ENCODE results near the gene ASIC3.

Gene ASIC3

GRCh38 chr7:151057989-151058780 is 9.9 kb downstream of the ASIC3 start:
- DNase-seq: peak; percentile 98

GRCh38 chr7:151058781-151059366 is 10.5 kb downstream of the ASIC3 start:
- DNase-seq: no peak

DNA sequence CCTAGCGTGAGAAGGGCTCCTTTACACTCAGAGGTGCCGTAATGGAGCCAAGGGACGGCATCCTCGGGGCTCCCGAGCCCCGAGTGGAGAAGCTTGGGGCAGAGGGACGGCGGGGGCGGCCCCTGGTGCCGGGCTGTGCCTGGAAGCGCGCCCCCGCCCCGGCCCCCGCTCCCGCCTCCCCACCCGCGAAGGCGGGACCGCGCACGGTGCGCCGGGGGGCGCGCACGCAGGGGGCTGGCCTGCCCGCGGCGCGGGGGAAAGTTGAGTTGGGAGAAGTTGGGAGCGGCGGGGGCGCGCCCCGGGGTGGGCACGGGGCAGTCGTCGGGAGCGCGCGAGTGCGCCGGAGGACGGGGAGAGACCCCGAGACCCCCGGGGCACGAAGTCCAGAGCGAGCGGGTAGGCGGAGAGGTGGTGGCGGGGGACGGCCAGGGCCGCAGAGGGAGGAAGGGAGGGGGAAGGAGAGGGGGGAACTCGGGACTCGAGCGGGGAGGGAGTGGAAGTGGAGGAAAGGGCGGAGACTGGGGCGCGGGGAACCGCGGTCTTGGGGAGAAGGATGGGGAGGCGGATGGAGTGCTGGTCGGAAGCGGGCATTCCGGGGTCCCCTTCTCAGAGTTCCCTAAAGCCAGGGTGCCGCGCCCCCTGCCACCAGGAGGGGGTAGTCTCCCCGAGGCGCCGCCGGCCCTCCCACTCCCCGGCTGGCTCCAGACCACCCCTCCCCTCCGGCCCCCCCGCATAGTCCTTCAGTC is 11.2 kb downstream of the ASIC3 start, which contains the start of gene SLC4A2:
Gene SLC4A2 (plus strand): TSS at position 223 of the 746 bp plus-strand sequence. CDS start 2,399 bp downstream, outside the sequence.
- peak; percentile 64 for DNase-seq

GRCh38 chr7:151060113-151060415 is 11.7 kb downstream of the ASIC3 start:
- no peak for DNase-seq

DNA sequence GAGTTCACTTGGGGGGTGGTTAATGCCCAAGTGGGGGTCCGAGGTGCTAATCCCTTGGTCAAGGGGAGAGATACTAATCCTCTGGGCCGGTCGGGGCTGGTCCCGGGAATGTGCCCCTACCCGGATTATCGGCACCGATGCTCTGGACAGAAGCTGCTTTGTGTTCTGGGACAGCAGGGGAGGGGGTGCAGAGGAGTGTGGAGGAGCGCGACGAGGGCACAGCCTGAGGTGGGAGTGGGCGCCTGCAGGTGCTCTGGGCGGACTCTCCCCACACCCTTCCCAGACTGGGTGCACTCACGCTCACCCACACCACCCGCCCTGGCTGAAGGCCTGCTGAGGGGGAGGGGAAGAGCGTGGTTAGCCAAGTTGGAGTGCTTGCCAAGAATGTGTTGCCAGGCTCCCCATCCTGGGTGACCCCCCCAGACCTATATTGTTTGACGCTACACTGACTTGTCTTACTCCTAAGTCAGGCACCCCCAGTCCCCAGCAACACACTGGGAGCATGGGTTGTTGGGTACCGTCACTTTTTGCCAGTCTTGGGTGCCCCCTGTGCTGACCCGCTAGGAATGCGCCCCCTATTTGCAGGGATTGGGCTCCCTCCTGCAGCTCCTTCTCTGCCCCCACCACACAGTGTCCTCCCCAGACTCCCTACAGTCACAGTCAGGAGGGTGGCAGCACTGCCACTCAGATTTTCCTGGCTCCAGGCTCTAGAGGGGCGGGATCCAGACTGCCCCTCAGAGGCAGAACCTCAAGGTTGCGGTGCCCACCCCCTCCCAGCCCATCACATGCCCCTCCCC is 12.3 kb downstream of the ASIC3 start:
- no peak for DNase-seq

- no peak for DNase-seq
Observed at GRCh38 chr7:151061213-151062110, 13.1 kb downstream of the ASIC3 start.

GRCh38 chr7:151062111-151062398 is 13.7 kb downstream of the ASIC3 start:
- no peak for DNase-seq

DNA sequence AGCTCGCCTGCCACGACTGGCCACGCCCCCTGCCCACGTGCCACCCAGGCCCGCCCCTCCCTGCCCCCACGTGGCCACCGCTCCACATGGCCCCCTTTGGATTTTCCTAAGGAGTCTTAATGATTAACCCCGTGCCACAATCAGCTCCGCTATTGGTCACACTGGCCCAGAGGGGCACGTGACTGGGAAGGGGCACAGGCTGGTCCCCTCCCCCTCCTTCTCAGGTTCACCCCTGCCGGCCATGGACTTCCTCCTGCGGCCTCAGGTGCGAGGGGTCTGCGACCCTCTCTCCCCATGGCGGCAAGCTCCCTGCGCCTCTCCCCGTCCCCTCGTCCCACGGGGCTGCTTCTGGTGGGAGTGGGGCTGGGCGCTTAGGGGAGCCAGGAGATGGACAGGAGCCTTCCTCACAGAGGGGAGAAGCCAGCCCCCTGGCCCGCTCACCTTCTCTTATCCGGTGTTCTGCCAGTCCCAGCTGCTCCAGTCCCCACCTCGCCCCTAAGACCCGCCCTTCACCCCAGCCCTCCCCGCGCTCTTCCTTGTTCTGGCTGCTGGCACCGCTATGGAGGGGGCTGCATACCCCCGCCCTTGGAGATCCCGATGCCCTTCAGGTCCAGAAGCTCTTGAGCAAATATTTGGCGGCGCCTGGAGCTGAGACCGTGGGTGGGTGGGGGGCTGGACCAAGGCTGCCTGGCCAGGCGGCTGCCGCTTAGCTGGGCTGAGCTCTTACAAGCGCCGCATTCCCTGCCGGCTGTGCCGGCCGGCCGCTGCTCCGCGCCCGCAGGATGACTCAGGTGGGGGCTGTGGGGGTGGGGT is 14.3 kb downstream of the ASIC3 start:
- DNase-seq: no peak

GRCh38 chr7:151063212-151063561 is 14.9 kb downstream of the ASIC3 start:
- no peak for DNase-seq

GRCh38 chr7:151064454-151064853 is 16.1 kb downstream of the ASIC3 start:
- no peak for DNase-seq

- DNase-seq: no peak
Observed at GRCh38 chr7:151064993-151065392, 16.7 kb downstream of the ASIC3 start.

- no peak for DNase-seq
Observed at GRCh38 chr7:151065516-151065915, 17.2 kb downstream of the ASIC3 start.

- DNase-seq: no peak
Observed at GRCh38 chr7:151066273-151066974, 18.1 kb downstream of the ASIC3 start.

GRCh38 chr7:151068069-151068773 is 19.9 kb downstream of the ASIC3 start:
- DNase-seq: no peak

- no peak for DNase-seq
Observed at GRCh38 chr7:151069841-151070573, 21.7 kb downstream of the ASIC3 start.

- no peak for DNase-seq
Observed at GRCh38 chr7:151070574-151070960, 22.2 kb downstream of the ASIC3 start.

GRCh38 chr7:151071032-151071866 is 22.9 kb downstream of the ASIC3 start:
- no peak for DNase-seq

DNA sequence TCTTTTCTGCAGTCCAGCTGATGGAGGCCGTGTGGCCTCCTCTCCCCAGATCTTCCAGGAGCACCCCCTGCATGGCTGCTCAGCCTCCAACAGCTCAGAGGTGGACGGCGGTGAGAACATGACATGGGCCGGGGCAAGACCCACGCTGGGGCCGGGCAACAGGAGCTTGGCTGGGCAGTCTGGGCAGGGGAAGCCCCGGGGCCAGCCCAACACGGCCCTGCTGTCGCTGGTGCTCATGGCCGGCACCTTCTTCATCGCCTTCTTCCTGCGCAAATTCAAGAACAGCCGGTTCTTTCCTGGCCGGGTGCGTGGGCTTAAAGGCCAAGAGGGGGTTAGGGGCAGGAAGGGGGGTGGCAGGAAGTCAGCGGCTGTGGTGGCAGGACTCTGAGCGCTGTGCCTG is 25.7 kb downstream of the ASIC3 start:
- DNase-seq: no peak

Measured in NK-92 treated with Interleukin-12 subunit alpha and Interleukin-12 subunit beta, amount 100 ng/mL, for 24 hours (cell line).